CD14-positive monocyte (primary cell): ENCODE measurements around the gene CYP27A1. TPM values are rescaled to one million over a fixed set of nuclear protein-coding genes. Genes with fewer than 3 reads are reported as not detected.

Source experiments
- DNase-seq, 3 donors: peaks; one replicate each; pipeline ENCODE4 v3.0.0-alpha.2; 2011 to 2022
- H2AFZ ChIP-seq: 2 replicates; pipeline ENCODE4 v1.6.0; 2012; ENCODE audit warnings: mild to moderate bottlenecking, low read depth, low read length, inconsistent platforms; ENCODE audit not compliant: insufficient read depth, poor library complexity, severe bottlenecking
- H3K27ac ChIP-seq, 2 donors: 1 replicate in 1 of 2; 2 replicates in 1 of 2; pipeline ENCODE4 v1.5.1; 2012 to 2013; ENCODE audit warnings: low read length in 2 of 2, control low read depth in 1 of 2, inconsistent platforms in 1 of 2, low read depth in 1 of 2, mild to moderate bottlenecking in 1 of 2
- H3K27me3 ChIP-seq, 2 donors: one replicate each; pipeline versions ENCODE4 v1.6.0 to v1.6.1; 2011 to 2013; ENCODE audit warnings: low read length in 2 of 2; ENCODE audit not compliant: control insufficient read depth in 2 of 2, insufficient read depth in 2 of 2
- H3K36me3 ChIP-seq, 2 donors: replicated peaks in 1 of 2; 1 replicate in 1 of 2; 2 replicates in 1 of 2; pipeline versions ENCODE4 v1.5.1 to v1.6.1; 2012 to 2013; ENCODE audit warnings: low read length in 2 of 2, control low read depth in 1 of 2, inconsistent platforms in 1 of 2, mild to moderate bottlenecking in 1 of 2; ENCODE audit not compliant: insufficient read depth in 2 of 2, control insufficient read depth in 1 of 2
- H3K4me1 ChIP-seq, 2 donors: 1 replicate in 1 of 2; 2 replicates in 1 of 2; pipeline versions ENCODE4 v1.5.1 to v1.6.1; 2012 to 2013; ENCODE audit warnings: low read length in 2 of 2, control low read depth in 1 of 2, inconsistent platforms in 1 of 2, mild to moderate bottlenecking in 1 of 2, moderate library complexity in 1 of 2; ENCODE audit not compliant: insufficient read depth in 2 of 2, control insufficient read depth in 1 of 2
- H3K4me2 ChIP-seq: replicated peaks from 2 replicates; pipeline ENCODE3; 2012; ENCODE audit warnings: low read length, moderate library complexity, mild to moderate bottlenecking; ENCODE audit not compliant: poor library complexity, severe bottlenecking; ENCODE audit errors: extremely low read depth
- H3K4me3 ChIP-seq, 3 experiments: fragments of 200-600 bp in 1 of 3; sonication (generic) in 1 of 3; replicated peaks in 1 of 3; 1 replicate in 2 of 3; 2 replicates in 1 of 3; pipeline ENCODE4 v1.5.1; 2011 to 2013; ENCODE audit warnings: low read length in 3 of 3, mild to moderate bottlenecking in 3 of 3, control low read depth in 2 of 3, low read depth in 2 of 3, inconsistent platforms in 1 of 3, moderate library complexity in 1 of 3
- H3K79me2 ChIP-seq: 2 replicates; pipeline ENCODE4 v1.6.0; 2012; ENCODE audit warnings: mild to moderate bottlenecking, control low read depth, inconsistent platforms, low read length, moderate library complexity; ENCODE audit not compliant: insufficient read depth
- H3K9ac ChIP-seq: 2 replicates; pipeline ENCODE4 v1.6.0; 2017; ENCODE audit warnings: low read length, mild to moderate bottlenecking; ENCODE audit not compliant: insufficient read depth, poor library complexity, severe bottlenecking
- H3K9me3 ChIP-seq, 2 donors: replicated peaks in 1 of 2; 1 replicate in 1 of 2; 2 replicates in 1 of 2; pipeline versions ENCODE4 v1.5.1 to v1.6.1; 2012 to 2013; ENCODE audit warnings: low read length in 2 of 2, control low read depth in 1 of 2; ENCODE audit not compliant: control insufficient read depth in 1 of 2, insufficient read depth in 1 of 2
- H4K20me1 ChIP-seq: 2 replicates; pipeline ENCODE4 v1.6.0; 2012; ENCODE audit warnings: mild to moderate bottlenecking, low read length, control low read depth, moderate library complexity; ENCODE audit not compliant: insufficient read depth
- H3K27ac Mint-ChIP-seq, 7 donors: one replicate each; pipeline ENCODE4 v1.8.0; 2020; ENCODE audit warnings: mild to moderate bottlenecking in 7 of 7, mixed read lengths in 7 of 7, moderate library complexity in 6 of 7, inconsistent platforms in 2 of 7
- H3K27me3 Mint-ChIP-seq, 3 donors: one replicate each; pipeline ENCODE4 v1.8.0; 2021 to 2022; ENCODE audit warnings: low read depth in 3 of 3, mild to moderate bottlenecking in 3 of 3, mixed read lengths in 3 of 3, moderate library complexity in 3 of 3, inconsistent platforms in 1 of 3
- H3K36me3 Mint-ChIP-seq, 2 donors: one replicate each; pipeline ENCODE4 v1.8.0; 2020; ENCODE audit warnings: mixed read lengths in 2 of 2, inconsistent platforms in 1 of 2, mild to moderate bottlenecking in 1 of 2
- H3K4me1 Mint-ChIP-seq: one replicate; pipeline ENCODE4 v1.8.0; 2020; ENCODE audit warnings: mild to moderate bottlenecking, mixed read lengths
- H3K4me3 Mint-ChIP-seq, 2 donors: one replicate each; pipeline ENCODE4 v1.8.0; 2020; ENCODE audit warnings: mild to moderate bottlenecking in 2 of 2, mixed read lengths in 2 of 2, moderate library complexity in 1 of 2
- H3K9me3 Mint-ChIP-seq, 7 donors: one replicate each; pipeline ENCODE4 v1.8.0; 2020 to 2022; ENCODE audit warnings: mixed read lengths in 7 of 7, mild to moderate bottlenecking in 6 of 7, moderate library complexity in 6 of 7, inconsistent platforms in 2 of 7
- WGBS: methylation state at CpG from one replicate; pipeline ENCODE4 v1.1.5; 2013; ENCODE audit warnings: missing lambda C conversion rate; ENCODE audit not compliant: insufficient coverage; 5-methylcytosine and 5-hydroxymethylcytosine counted together
- intact Hi-C, 2 donors: fragments of 100-400 bp; cut with micrococcal nuclease; formaldehyde crosslinking; loops; one replicate each; pipeline versions ENCODE4 v1.15.0 to v1.15.1; 2023
- polyA plus RNA-seq, 3 donors: library from polyadenylated mRNA; depleted of rRNA in 1 of 3; unstranded in 2 of 3; stranded (reverse) in 1 of 3; fragments of 300-500 nt in 2 of 3; fragments of >200 nt in 1 of 3; fragmentation: Illumina TruSeq in 2 of 3; gene quantifications; 1 replicate in 2 of 3; 2 replicates in 1 of 3; pipeline ENCODE4 v1.2.3, GENCODE V29; 2012 to 2021
- TF ChIP-seq, protein P1 (sequence below): fragments of 200-600 bp; IDR thresholded peaks from one replicate; pipeline ENCODE4 v1.8.0; 2022; ENCODE audit warnings: antibody characterized with exemption, mild to moderate bottlenecking

Gene CYP27A1
- polyA plus RNA-seq, 3 donors = 151 to 218 (median 214) TPM

DNA sequence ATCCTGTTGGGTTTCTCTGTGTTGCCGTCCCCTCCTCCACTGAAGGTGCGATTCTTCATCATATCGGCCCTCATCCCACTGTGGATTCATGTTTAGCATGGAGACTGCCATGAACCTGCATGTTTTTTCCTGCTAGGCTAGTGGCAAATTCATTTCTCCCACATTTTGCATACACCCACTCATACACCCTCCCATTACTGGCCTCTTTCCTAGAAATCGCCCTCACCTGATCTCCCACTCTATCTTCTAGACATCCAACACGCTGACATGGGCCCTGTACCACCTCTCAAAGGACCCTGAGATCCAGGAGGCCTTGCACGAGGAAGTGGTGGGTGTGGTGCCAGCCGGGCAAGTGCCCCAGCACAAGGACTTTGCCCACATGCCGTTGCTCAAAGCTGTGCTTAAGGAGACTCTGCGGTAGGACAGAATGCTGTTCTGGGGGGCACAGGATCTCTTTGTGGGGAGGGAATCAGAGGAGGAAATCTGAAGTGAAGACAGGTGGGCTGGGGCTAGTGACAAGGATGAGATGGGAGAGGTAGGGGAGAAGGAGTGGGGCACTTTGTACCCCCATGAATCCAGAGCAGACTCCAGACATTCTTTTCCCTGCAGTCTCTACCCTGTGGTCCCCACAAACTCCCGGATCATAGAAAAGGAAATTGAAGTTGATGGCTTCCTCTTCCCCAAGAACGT lies 32.0 kb downstream of the CYP27A1 start:
- DNase-seq = no peak
- Histone ChIP-seq H3K27me3 (peaks cover 0 to 3% of the 10 kb centered on the region in 2 donors), H3K9me3 (no peaks in the 10 kb centered on the region), H3K27ac (no peak overlapping the region), H3K4me1 (peaks cover 13 to 22% of the 10 kb centered on the region in 2 donors), H3K9ac (no peak overlapping the region), H4K20me1 (peaks cover 27% of the 10 kb centered on the region), H3K4me2 (no peak overlapping the region), H2AFZ (no peak overlapping the region), H3K4me3 (no peak overlapping the region), H3K36me3 (peaks cover 17 to 77% of the 10 kb centered on the region in 2 donors), H3K79me2 (no peaks in the 10 kb centered on the region)
- 73% methylated on average over 8 of the region's 11 CpGs for WGBS
- Mint-ChIP-seq H3K36me3 (peaks cover 83 to 85% of the 10 kb centered on the region in 2 donors), H3K27me3 (peaks cover 15 to 32% (median 17%) of the 10 kb centered on the region in 3 donors), H3K9me3 (peaks cover 0 to 8% (median 2%) of the 10 kb centered on the region in 7 donors), H3K4me3 (peak overlapping the region in 1 of 2 donors; percentile 53), H3K4me1 (peaks cover 34% of the 10 kb centered on the region), H3K27ac (peak overlapping the region in 3 of 7 donors; percentile 38 to 87 (median 65))
- TF ChIP-seq, protein P1, sequence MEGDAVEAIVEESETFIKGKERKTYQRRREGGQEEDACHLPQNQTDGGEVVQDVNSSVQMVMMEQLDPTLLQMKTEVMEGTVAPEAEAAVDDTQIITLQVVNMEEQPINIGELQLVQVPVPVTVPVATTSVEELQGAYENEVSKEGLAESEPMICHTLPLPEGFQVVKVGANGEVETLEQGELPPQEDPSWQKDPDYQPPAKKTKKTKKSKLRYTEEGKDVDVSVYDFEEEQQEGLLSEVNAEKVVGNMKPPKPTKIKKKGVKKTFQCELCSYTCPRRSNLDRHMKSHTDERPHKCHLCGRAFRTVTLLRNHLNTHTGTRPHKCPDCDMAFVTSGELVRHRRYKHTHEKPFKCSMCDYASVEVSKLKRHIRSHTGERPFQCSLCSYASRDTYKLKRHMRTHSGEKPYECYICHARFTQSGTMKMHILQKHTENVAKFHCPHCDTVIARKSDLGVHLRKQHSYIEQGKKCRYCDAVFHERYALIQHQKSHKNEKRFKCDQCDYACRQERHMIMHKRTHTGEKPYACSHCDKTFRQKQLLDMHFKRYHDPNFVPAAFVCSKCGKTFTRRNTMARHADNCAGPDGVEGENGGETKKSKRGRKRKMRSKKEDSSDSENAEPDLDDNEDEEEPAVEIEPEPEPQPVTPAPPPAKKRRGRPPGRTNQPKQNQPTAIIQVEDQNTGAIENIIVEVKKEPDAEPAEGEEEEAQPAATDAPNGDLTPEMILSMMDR = no peak
- intact Hi-C loops = no loop called here

- Histone ChIP-seq H3K27ac (no peak overlapping the region), H3K4me1 (peaks cover 19 to 29% of the 10 kb centered on the region in 2 donors), H4K20me1 (peaks cover 21% of the 10 kb centered on the region), H3K4me2 (no peak overlapping the region), H3K4me3 (no peak overlapping the region), H3K9me3 (no peaks in the 10 kb centered on the region), H3K9ac (no peak overlapping the region), H3K36me3 (peaks cover 17 to 76% of the 10 kb centered on the region in 2 donors), H2AFZ (no peak overlapping the region), H3K79me2 (no peaks in the 10 kb centered on the region), H3K27me3 (peaks cover 0 to 3% of the 10 kb centered on the region in 2 donors)
- WGBS = 94% methylated on average over 6 of the region's 13 CpGs
- Mint-ChIP-seq H3K27me3 (peaks cover 15 to 31% (median 15%) of the 10 kb centered on the region in 3 donors), H3K4me1 (peaks cover 41% of the 10 kb centered on the region), H3K4me3 (no peak overlapping the region), H3K27ac (peak overlapping the region in 3 of 7 donors; percentile 30 to 76 (median 41)), H3K9me3 (peaks cover 0 to 8% (median 2%) of the 10 kb centered on the region in 7 donors), H3K36me3 (peaks cover 81 to 84% of the 10 kb centered on the region in 2 donors)
- intact Hi-C loops = no loop called here
- TF ChIP-seq, protein P1 = no peak
- DNase-seq = no peak
Measured at GRCh38 chr2:218814540-218815243, 32.7 kb downstream of the CYP27A1 start.
